HG02840 (cell line): ENCODE data around the gene DAP3.
"Not testable (repeated sequence)": the region's sequence is repeated elsewhere in the genome, so short reads cannot be mapped to it uniquely, and the experiment has no call there.

Source experiments
- ATAC-seq: cut with Tn5 transposase; IDR thresholded peaks from one replicate; pipeline ENCODE4 v1.9.1; 2021; ENCODE audit warnings: mild to moderate bottlenecking, moderate library complexity, moderate number of reproducible peaks; ENCODE audit not compliant: unreplicated experiment, low FRiP score

DAP3 gene

GRCh38 chr1:155689081-155689607 lies at the start of gene DAP3:
Gene DAP3, plus strand, starts transcription at chr1:155689091. Its CDS starts 20,689 bp downstream, at chr1:155709780.
- not testable (repeated sequence) for ATAC-seq

- ATAC-seq = no peak
Measured at GRCh38 chr1:155640367-155640766, 48.5 kb upstream of the DAP3 start.

GRCh38 chr1:155642559-155643180 lies 46.2 kb upstream of the DAP3 start:
- not testable (repeated sequence) for ATAC-seq

- no peak for ATAC-seq
Measured at GRCh38 chr1:155643230-155643629, 45.7 kb upstream of the DAP3 start.

- ATAC-seq = no peak
Measured at GRCh38 chr1:155645034-155645598, 43.8 kb upstream of the DAP3 start.

GRCh38 chr1:155645648-155646047 lies 43.2 kb upstream of the DAP3 start:
- ATAC-seq = no peak

GRCh38 chr1:155646307-155646706 lies 42.6 kb upstream of the DAP3 start:
- no peak for ATAC-seq

- no peak for ATAC-seq
Measured at GRCh38 chr1:155648207-155649147, 40.4 kb upstream of the DAP3 start.

- no peak for ATAC-seq
Measured at GRCh38 chr1:155649676-155650075, 39.2 kb upstream of the DAP3 start.

- ATAC-seq = no peak
Measured at GRCh38 chr1:155650231-155650757, 38.6 kb upstream of the DAP3 start.

- ATAC-seq = no peak
Measured at GRCh38 chr1:155651861-155652661, 36.8 kb upstream of the DAP3 start.

GRCh38 chr1:155652951-155653350 lies 35.9 kb upstream of the DAP3 start:
- no peak for ATAC-seq

GRCh38 chr1:155657463-155657862 lies 31.4 kb upstream of the DAP3 start:
- no peak for ATAC-seq

- not testable (repeated sequence) for ATAC-seq
Measured at GRCh38 chr1:155661239-155661638, 27.7 kb upstream of the DAP3 start.

- ATAC-seq = no peak
Measured at GRCh38 chr1:155669233-155670162, 19.4 kb upstream of the DAP3 start.

- no peak for ATAC-seq
Measured at GRCh38 chr1:155671750-155672149, 17.1 kb upstream of the DAP3 start.

GRCh38 chr1:155673003-155673402 lies 15.9 kb upstream of the DAP3 start:
- ATAC-seq = no peak

GRCh38 chr1:155678027-155678426 lies 10.9 kb upstream of the DAP3 start:
- ATAC-seq = no peak

- ATAC-seq = not testable (repeated sequence)
Measured at GRCh38 chr1:155678992-155679391, 9.9 kb upstream of the DAP3 start.
